ENCODE measurements around the gene MEF2D. TPM values are rescaled to one million over a fixed set of nuclear protein-coding genes. Genes with fewer than 3 reads are reported as not detected.

MEF2D gene
- total and polyA plus RNA-seq, 9 donors: 16.8 to 75.3 (median 58.2) TPM

DNA sequence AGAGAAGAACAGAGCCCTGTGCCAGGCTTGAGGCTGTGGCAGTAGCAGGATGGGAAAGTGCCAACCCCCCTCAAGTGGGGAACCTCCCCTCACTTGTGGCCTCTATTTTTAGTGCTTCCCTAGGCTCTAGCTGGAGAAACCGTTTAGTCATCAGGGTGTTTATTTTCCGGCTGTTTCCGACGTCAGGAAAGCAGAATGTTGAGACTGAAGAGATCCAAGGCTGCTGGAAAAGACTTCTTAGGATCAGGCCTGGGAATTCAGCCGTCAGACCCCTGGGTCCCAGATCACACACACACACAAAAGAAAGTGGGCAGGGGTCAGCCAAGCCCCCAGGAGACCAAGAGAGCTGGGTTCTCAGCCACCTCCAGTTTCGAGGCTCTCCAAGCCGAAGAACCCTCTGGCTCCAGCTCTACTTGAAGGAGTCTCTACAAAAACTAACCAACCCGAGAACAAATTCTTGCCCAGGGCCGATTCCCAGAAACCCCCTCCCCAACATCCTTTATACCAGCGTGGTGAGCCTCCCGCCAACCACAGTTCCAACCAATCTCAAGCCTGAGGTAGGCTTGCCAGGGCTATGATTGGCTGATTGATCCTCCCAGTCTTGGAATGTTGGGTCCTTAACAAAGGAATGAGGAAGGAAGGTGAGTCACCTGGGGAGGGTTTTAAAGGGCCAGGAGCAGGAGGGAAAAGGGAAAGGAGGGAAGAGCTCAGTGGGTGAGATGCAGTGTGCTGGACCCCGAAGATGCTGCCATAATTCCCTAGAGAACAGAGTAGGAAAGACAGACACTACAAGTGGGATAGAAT lies 2.5 kb upstream of the MEF2D start:
- Histone ChIP-seq H3K4me1 (ENCODE audit: control insufficient read depth, insufficient read depth, low read length) (peaks cover 67% of the 10 kb centered on the region), H3K4me3 (ENCODE audit: low read length) (peak overlapping the region; percentile 20), H3K36me3 (ENCODE audit: control insufficient read depth, insufficient read depth, low read length) (no peaks in the 10 kb centered on the region), H3K27me3 (ENCODE audit: control insufficient read depth, insufficient read depth, low read length) (no peaks in the 10 kb centered on the region), H3K27ac (ENCODE audit: low read length) (peak overlapping the region; percentile 100), H3K9me3 (replicated peaks; ENCODE audit: control insufficient read depth, low read depth, low read length) (no peaks in the 10 kb centered on the region)
- WGBS (ENCODE audit: insufficient coverage): 7% methylated on average over 7 of the region's 12 CpGs
- peak; percentile 95 for DNase-seq

DNA sequence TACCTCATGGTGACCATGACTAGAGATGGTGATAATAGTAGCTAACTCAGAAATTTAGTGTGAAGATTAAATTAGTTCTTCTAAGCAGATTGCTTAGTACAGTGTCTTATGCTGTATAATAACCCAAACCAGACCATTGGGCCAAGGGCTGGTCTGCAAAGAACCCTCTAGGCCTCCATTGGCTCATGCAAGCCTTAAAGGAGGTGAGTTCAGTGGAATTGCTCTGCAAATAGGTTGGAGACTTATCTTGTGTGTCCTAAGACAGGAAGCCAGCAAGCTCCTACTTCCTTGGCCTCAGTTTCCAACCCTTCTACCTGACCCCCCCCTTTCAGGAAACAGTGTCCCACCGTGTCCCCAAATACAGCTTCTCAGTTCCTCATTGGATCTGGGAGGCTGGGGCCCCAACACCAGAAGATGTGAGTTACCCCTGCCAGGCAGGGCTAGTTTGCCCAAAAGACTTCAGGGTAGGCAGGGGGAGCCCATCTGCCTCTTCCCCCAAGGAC lies 1.9 kb upstream of the MEF2D start:
- Histone ChIP-seq H3K36me3 (ENCODE audit: control insufficient read depth, insufficient read depth, low read length) (peaks cover 4% of the 10 kb centered on the region), H3K4me3 (ENCODE audit: low read length) (no peak overlapping the region), H3K27me3 (ENCODE audit: control insufficient read depth, insufficient read depth, low read length) (no peaks in the 10 kb centered on the region), H3K9me3 (replicated peaks; ENCODE audit: control insufficient read depth, low read depth, low read length) (no peaks in the 10 kb centered on the region), H3K27ac (ENCODE audit: low read length) (peak overlapping the region; percentile 100), H3K4me1 (ENCODE audit: control insufficient read depth, insufficient read depth, low read length) (peaks cover 67% of the 10 kb centered on the region)
- WGBS (ENCODE audit: insufficient coverage): 38% methylated on average over 1 of the region's 1 CpG
- peak; percentile 34 for DNase-seq

DNA sequence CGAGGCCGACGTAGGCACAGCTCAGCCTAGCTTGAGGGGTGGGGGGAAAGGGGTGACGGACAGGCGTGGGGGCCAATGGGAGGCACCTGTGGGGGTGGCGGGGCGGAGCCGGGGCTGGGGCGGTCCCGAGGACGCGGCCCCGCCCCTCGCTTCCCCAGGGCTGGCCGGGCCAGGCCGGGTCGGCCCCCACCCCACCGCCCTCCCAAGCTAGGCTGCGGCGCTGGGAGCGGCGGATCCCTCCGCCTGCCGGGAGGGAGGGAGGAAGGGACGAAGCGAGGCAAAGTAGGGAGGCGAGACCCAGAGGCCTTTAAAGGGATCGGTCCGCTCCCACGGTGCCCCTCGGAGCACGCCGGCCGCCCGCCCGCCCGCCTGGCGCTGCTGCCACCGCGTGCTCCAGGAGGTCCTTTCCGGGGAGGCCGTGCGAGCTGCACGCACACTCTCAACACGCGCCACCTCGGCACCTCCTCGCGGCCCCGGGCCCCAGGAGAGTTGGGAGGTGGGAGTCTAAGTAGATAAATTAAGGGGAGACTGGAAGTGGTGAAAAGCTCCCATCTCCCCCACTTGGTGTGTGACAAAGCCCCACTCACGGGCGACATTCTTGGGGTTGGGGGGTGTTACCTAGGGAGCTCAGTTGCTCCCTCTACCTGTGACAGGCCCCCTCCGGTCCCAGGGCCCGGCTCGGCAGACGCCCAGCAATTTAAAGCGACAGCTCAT lies 375 bp upstream of the MEF2D start:
- Histone ChIP-seq H3K36me3 (ENCODE audit: control insufficient read depth, insufficient read depth, low read length) (peaks cover 10% of the 10 kb centered on the region), H3K27me3 (ENCODE audit: control insufficient read depth, insufficient read depth, low read length) (no peaks in the 10 kb centered on the region), H3K4me3 (ENCODE audit: low read length) (peak overlapping the region; percentile 91), H3K9me3 (replicated peaks; ENCODE audit: control insufficient read depth, low read depth, low read length) (no peaks in the 10 kb centered on the region), H3K27ac (ENCODE audit: low read length) (peak overlapping the region; percentile 100), H3K4me1 (ENCODE audit: control insufficient read depth, insufficient read depth, low read length) (peaks cover 80% of the 10 kb centered on the region)
- DNase-seq: peak; percentile 99
- 0% methylated on average over 18 of the region's 57 CpGs for WGBS (ENCODE audit: insufficient coverage)

DNA sequence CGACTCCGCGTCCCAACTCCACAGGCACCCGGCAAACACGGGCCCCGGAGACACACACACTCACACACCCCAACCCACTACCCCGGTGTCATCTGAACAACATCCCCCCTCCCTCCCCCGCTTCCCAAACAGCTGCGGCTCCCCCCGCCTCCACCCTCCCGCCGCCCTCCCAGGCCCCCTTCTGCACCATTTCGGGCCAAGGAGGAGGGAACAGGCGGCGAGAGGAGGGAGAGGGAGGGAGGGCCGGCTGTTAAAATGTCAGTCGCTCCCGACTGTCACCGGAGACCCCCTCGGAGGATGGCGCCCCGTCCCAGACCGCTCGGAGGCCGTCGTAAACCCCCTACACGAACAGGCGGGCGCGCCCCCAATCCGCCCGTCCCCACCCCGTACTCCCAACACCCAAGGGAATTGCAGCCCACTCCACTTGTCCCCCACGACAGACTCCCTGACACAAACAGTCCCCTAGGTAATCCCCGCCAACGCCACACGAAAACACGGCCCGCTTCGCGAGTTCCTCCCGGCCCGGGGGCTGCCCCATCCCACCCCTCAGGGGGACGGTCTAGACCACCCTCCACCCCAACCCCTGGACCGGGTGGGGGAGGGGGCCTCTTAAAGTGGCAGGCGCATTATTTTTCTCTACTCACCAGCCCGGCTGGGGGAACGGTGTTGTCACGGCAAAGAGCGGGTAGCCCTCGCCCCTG lies 583 bp downstream of the MEF2D start:
- WGBS (ENCODE audit: insufficient coverage): under 1% methylated on average over 23 of the region's 51 CpGs
- DNase-seq: peak; percentile 95

DNA sequence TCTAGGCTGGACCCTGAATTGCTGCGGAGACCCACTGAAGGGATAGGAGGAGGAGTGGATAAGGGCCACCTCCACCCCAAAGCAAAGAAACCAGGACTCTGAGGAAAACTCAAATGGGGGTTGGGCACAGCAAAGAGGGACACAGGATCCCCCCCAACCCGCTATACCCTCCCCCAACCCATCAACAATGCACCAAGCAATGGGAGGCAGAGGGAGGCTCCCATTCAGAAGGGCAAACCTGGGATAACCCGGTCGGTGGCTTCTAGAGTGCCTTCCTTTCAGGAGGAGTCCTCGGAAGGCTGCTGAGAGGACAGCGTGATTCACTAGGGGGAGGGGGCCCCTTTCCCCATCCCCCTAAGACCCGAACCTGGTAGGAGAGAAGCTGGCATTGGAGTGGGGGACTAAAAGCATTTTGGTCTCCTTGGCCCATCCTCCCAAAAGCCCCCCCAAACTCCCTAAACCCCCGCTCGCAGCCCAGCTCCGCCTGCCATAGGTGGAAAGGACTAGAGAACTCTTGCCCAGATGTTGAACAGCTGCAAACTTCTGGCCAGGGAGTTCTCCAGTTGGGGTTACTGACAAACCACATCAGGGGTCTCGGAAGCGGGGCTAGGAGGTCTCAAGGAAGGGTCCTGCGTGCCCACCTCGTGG lies 1.3 kb downstream of the MEF2D start:
- H3K27ac ChIP-seq (ENCODE audit: low read length): peak overlapping the region; percentile 97
- peaks cover 20% of the 10 kb centered on the region for H3K36me3 ChIP-seq (ENCODE audit: control insufficient read depth, insufficient read depth, low read length)
- H3K4me1 ChIP-seq (ENCODE audit: control insufficient read depth, insufficient read depth, low read length): peaks cover 80% of the 10 kb centered on the region
- no peaks in the 10 kb centered on the region for H3K9me3 ChIP-seq (replicated peaks; ENCODE audit: control insufficient read depth, low read depth, low read length)
- no peaks in the 10 kb centered on the region for H3K27me3 ChIP-seq (ENCODE audit: control insufficient read depth, insufficient read depth, low read length)
- peak; percentile 86 for DNase-seq
- peak overlapping the region; percentile 91 for H3K4me3 ChIP-seq (ENCODE audit: low read length)
- 0% methylated on average over 2 of the region's 14 CpGs for WGBS (ENCODE audit: insufficient coverage)

More for the DNA sequence above, 583 bp downstream of the MEF2D start:
- Histone ChIP-seq H3K36me3 (ENCODE audit: control insufficient read depth, insufficient read depth, low read length) (peaks cover 15% of the 10 kb centered on the region), H3K4me1 (ENCODE audit: control insufficient read depth, insufficient read depth, low read length) (peaks cover 80% of the 10 kb centered on the region), H3K27ac (ENCODE audit: low read length) (peak overlapping the region; percentile 97), H3K4me3 (ENCODE audit: low read length) (peak overlapping the region; percentile 91), H3K9me3 (replicated peaks; ENCODE audit: control insufficient read depth, low read depth, low read length) (no peaks in the 10 kb centered on the region), H3K27me3 (ENCODE audit: control insufficient read depth, insufficient read depth, low read length) (no peaks in the 10 kb centered on the region)

DNA sequence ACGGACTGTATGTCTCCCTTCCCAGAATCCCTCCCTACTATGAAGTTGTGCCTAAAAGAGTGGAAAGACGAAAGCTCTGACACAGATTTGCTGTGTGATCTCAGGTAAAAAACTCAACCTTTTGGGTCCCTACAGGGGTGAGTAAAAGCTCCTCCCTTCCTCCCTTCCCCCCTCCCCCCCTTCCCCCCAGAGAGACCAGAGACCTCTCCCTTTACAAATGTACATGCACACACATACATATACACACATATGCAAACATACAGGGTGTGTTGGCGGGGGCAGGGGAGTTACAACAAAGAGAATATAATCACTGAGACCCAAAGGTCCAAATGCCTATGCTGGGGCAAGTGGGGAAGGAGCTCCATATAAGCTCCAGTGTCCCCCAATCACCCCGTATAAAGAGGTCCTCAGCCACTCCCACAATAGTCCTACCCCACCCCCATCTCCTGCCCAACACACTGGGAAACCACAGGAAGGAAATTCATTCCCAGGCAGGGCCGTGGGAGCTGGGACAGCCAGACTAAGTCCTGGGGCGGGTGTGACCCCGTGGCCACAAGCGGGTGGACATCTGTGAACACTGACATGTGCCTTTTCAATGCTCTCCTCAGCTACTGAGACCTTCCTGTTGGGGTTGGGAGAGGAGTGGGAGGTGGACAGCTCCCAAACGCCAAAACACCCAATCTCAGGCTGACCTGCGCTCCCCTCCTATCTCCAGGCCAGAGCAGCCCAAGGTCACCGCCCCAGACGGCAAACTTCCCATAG lies 2.0 kb downstream of the MEF2D start:
- Histone ChIP-seq H3K4me3 (ENCODE audit: low read length) (peak overlapping the region; percentile 91), H3K4me1 (ENCODE audit: control insufficient read depth, insufficient read depth, low read length) (peaks cover 80% of the 10 kb centered on the region), H3K36me3 (ENCODE audit: control insufficient read depth, insufficient read depth, low read length) (peaks cover 22% of the 10 kb centered on the region), H3K27ac (ENCODE audit: low read length) (peak overlapping the region; percentile 97), H3K27me3 (ENCODE audit: control insufficient read depth, insufficient read depth, low read length) (no peaks in the 10 kb centered on the region), H3K9me3 (replicated peaks; ENCODE audit: control insufficient read depth, low read depth, low read length) (no peaks in the 10 kb centered on the region)
- no CpG with 5 or more reads among the region's 12 CpGs for WGBS (ENCODE audit: insufficient coverage)
- peak; percentile 63 for DNase-seq

DNA sequence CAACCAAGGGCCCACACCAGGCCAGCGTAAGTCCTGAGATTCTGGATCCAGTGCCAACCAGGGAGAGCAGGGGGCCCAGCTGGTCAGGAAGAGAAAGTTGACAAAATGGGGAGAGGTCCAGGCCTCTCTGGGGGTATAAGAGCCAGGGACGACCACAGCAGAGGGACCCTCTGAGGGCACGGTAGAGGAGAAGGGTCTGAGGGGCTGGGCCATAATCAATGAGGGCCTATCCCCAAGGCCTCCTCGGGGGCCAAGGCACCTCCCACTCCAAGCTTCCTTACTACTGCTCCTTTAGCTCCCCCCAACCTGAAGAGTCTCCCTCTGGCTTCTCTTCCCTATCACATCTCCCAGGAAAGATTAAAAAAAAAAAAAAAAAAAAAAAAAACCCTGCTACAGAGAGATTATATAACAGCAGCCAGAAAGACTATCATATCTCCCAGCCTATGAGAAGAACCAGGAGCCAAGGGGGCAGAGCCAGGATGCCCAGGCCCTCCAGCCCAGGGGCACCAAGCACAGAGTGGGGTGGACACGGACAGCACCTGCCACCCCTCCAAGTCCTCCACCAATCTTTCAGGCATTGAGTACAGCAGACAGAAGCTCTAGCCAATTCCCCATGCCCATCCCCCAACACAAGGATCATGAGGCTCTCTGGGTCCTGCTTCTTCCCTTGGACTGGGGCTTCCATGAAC lies 2.7 kb downstream of the MEF2D start:
- DNase-seq: peak; percentile 51
- WGBS (ENCODE audit: insufficient coverage): 64% methylated on average over 2 of the region's 5 CpGs

DNA sequence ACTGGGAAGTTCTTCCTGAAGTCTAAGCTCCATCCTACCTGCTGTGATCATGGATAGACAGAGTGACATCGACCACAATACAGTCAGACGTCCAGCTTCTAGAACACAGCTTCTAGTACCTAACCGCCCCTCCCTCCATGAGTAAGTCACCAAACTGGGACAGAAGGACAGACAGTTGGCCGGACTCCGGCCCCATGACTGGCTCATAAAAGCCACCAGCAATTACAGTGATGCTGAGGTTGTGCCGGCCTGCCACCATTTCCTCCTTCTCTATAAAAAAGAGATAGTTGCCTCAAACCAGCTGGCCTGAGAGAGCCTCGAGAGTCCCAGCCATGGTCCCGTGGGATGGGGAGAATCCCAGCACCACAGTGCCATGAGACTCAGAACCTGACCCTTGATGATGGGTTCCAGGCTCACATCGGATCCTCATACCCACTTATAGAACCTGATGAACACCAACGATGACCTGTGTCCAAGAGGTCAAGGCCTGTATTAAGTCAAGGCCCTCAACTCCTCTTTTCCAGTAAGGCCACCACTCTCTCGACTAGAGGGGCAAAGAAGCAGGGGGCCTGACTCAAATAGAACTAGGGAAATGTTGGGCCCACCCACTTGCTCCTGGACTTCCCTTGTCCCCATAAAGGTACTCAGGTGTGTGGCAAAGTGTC lies 3.4 kb downstream of the MEF2D start:
- Histone ChIP-seq H3K4me3 (ENCODE audit: low read length) (peak overlapping the region; percentile 14), H3K27me3 (ENCODE audit: control insufficient read depth, insufficient read depth, low read length) (no peaks in the 10 kb centered on the region), H3K9me3 (replicated peaks; ENCODE audit: control insufficient read depth, low read depth, low read length) (no peaks in the 10 kb centered on the region), H3K4me1 (ENCODE audit: control insufficient read depth, insufficient read depth, low read length) (peaks cover 80% of the 10 kb centered on the region), H3K27ac (ENCODE audit: low read length) (peak overlapping the region; percentile 97), H3K36me3 (ENCODE audit: control insufficient read depth, insufficient read depth, low read length) (peaks cover 27% of the 10 kb centered on the region)
- 71% methylated on average over 7 of the region's 11 CpGs for WGBS (ENCODE audit: insufficient coverage)
- no peak for DNase-seq

More for the DNA sequence above, 2.7 kb downstream of the MEF2D start:
- peaks cover 22% of the 10 kb centered on the region for H3K36me3 ChIP-seq (ENCODE audit: control insufficient read depth, insufficient read depth, low read length)
- H3K4me3 ChIP-seq (ENCODE audit: low read length): peak overlapping the region; percentile 16
- H3K27ac ChIP-seq (ENCODE audit: low read length): peak overlapping the region; percentile 97
- H3K27me3 ChIP-seq (ENCODE audit: control insufficient read depth, insufficient read depth, low read length): no peaks in the 10 kb centered on the region
- H3K4me1 ChIP-seq (ENCODE audit: control insufficient read depth, insufficient read depth, low read length): peaks cover 80% of the 10 kb centered on the region
- H3K9me3 ChIP-seq (replicated peaks; ENCODE audit: control insufficient read depth, low read depth, low read length): no peaks in the 10 kb centered on the region

Measured in muscle of leg (tissue), 11 donors.